T47D (cell line): ENCODE measurements around the gene ECT2.
"Not testable (repeated sequence)": the region's sequence is repeated elsewhere in the genome, so short reads cannot be mapped to it uniquely, and the experiment has no call there.

ENCODE experiments used
- DNase-seq, 2 experiments: peaks; one replicate each; pipeline versions ENCODE4 v3.0.0 to v3.0.0-alpha.2; 2011 to 2012; ENCODE audit warnings: low read depth in 1 of 2, low spot score in 1 of 2
- JUND ChIP-seq: IDR thresholded peaks from 2 replicates; pipeline ENCODE4 v1.6.1; 2012; ENCODE audit warnings: low read depth
- in situ Hi-C: cut with HindIII; loops from 2 replicates; pipeline ENCODE4 v1.10.0; 2016; ENCODE audit warnings: low sequenced_read_pairs, low pct_unique_long_range_greater_than_20kb

Gene ECT2

DNA sequence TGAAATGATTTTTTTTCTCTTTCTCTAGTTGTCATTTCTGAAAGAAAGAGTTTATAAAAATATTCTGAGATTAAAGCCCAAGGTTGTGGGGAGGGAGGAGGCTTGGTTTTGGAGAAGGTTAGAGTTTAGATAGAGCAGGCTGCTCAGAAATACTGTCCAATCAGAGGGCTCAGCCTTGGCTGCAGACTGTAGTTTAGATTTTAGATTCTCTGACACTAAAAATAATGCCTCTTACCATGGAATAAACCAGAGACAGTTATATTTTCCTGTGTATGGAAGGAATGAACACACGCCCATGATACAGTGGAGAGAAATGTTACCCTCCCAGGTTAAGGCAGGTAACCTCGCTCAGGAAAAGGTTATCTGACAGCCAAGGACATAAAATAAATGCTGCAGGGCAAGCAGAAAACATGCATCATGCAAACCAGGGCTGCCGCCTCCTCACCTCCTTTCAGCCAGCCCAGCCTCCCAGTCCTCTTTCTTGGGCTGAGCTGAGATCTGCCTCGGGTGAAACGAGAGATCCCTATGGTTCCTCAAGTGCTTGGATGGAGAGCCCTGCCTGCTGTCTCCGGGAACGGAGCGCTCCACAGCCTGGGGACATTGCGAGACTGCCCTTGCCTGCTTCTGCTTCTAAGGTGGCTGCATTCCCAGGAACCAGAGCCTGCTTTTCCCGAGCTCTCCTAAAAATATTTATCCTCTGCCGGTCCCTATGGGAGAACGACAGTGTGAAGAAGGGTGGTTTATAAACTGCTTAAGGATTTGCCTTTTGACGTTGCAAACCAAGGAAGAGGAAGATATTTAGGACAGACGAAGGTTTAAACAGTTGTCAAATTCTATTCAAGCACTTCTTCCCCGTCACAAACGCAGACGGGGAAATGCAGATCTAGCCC, 40.5 kb upstream of the ECT2 start:
- TF ChIP-seq JUND, result no peak
- DNase-seq, result peak; percentile 56 to 68
- in situ Hi-C loops, result no loop called here

DNA sequence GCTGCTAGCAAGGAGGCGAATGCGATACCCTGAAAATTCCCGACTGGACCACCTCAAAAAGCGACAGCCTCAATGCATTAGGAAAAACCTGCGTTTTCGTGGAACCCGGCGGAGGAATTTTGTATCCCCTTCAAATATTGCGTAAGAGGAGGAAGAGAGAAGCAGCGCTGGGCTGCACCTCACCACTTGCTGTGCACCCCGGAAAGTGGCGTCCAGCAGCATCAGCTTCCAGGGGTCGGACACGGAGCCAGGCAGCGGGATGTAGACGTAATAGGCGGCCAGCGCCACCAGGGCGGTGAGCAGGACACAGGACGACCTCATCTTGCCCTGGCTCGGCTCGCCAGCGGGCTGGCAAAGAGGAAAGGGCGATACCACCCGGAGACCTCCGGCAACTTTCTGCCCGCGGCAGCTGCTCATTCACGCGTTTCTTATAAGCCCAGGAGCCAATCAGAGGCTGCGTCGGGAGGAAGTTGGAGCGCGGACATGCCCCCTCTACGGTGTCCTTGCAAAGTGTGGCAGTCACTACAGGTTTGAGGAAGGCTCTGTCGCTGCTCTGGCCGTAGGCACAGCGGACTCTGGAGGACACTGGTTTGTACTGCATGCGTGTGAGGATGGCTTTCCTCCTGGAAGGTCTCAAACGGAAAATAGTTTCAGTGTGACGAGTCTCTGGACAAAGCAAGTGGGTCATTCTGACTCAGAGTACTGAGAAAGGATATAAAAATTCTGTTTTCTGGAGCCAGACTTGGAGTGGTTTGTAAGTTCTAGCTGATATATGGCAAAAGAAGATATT, 39.7 kb upstream of the ECT2 start, which contains the start of gene NCEH1:
TSS of gene NCEH1 (minus strand) at position 404 of the 790 bp plus-strand sequence. CDS start at position 321, 83 bp downstream.
- DNase-seq, result peak; percentile 94 to 99
- in situ Hi-C loops, result no loop called here
- TF ChIP-seq JUND, result no peak

DNA sequence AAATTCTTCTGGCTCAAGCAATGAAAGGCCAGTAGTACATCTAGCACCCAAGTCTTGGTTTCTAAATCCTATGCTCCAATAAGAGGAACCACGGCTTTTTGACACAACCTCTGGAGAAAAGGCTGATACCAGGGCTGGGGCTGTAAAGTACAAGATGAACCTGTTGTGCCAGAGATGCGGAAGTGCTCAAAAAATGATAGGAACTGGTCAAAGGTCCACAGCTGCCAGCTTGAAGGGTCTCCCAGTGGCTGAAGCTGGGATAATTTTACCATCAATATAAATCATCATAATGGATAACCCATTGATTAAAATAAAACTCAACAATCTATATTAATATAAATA, 39.1 kb upstream of the ECT2 start:
- no peak for TF ChIP-seq JUND
- in situ Hi-C loops, result no loop called here
- DNase-seq, result no peak

DNA sequence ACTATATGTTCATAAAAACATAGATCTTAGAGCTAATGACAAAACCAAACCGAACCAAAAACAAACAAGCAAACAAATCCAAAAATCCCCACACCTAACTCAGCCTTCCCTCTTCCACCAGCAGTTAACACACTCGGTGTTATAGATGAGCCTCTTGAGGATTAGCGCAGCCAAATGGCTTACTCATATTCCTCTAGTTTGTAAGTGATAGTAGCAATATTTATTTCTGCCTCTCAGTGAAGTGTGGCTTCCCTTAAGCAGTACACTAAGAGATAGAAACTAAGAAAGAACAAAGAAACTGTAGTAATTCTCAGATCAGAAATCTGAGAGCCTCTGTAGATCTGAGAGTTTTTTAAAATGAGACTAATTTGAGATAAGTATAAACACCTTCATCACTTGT, 37.2 kb upstream of the ECT2 start:
- no peak for DNase-seq
- no peak for TF ChIP-seq JUND
- in situ Hi-C loops, result no loop called here

DNA sequence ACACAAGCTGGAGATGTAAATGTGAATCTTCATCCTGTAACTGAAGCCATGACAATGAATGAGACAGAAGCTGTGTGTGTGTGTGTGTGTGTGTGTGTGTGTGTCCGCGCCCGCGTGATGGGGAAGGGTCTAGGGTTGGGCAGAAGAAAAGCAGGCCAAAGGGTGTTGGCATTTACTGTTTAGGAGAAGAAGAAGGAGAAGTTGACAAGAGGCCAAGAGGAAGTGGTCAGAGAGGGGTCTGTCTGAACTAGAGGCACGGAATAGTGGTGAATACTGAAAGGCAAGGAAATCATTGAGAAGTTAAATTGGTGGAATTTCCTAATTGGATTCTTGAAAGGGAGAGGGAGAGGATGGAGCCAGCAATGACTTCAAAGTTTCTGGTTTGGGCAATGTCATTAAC, 34.0 kb upstream of the ECT2 start:
- no peak for TF ChIP-seq JUND
- DNase-seq, result no peak
- in situ Hi-C loops, result no loop called here

DNA sequence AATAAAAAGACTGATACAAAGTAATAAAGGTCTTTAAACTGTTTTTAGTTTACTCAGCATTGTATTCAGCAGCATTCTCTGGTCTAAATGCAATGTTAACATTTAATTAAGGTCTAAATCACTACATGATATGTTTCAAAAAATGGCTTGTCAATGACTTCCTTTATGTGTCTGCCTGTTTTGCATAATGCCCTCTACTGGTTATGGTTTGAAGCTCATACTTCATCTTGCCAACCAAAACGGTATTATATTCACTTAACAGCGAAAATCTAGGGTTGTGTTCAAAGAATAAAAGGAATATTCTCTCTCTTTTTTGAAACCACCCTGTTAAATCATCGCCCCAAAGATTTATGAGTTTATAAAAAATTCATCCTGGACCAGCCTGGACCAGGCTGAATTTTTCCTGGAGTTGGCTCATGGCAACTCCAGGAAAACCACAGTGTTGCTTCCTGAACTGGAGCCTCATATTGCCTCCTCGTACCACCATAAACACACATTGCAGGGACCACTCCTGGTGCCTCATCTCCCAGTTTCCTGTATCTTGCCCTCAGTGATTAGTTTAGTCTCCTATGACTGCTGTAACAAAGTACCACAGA, 32.9 kb upstream of the ECT2 start:
- DNase-seq, result peak in 1 of 2 experiments; percentile 57
- in situ Hi-C loops, result no loop called here
- TF ChIP-seq JUND, result no peak

DNA sequence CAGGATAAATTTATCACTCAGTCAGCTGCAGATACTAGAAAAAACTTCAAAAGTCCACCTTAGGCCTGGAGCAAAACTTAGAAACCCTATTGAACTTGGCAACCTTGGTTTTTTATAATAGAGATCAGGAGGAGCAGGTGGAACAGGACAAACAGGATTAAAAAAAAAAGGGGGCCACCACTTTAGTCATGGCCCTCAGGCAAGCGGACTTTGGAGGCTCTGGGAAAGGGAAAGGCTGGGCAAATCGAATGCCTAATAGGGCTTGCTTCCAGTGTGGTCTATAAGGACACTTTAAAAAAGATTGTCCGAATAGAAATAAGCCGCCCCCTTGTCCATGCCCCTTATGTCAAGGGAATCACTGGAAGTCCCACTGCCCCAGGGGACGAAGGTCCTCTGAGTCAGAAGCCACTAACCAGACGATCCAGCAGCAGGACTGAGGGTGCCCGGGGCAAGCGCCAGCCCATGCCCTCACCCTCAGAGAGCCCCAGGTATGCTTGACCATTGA, 27.9 kb upstream of the ECT2 start:
- in situ Hi-C loops, result not testable (repeated sequence)
- peak in 1 of 2 experiments; percentile 27 for DNase-seq

DNA sequence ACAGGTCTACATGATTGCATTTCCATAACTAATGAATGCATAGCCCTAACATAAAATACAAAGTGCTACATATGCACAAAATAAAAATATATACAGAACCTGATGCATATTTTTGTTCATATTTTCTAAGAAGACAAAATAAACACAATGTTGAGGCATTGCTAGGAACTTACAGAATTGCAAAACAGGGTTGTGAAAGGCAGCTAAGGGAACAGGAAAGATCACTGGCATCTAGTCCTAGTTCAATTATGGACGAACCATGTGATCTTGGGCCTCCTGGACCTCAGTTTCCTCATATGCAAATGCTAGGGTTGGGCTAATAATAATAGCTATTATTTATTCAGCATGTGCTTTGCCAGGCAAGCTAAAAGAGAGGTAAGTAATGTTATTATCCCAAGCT, 24.1 kb upstream of the ECT2 start:
- DNase-seq, result no peak
- no peak for TF ChIP-seq JUND
- in situ Hi-C loops, result no loop called here

DNA sequence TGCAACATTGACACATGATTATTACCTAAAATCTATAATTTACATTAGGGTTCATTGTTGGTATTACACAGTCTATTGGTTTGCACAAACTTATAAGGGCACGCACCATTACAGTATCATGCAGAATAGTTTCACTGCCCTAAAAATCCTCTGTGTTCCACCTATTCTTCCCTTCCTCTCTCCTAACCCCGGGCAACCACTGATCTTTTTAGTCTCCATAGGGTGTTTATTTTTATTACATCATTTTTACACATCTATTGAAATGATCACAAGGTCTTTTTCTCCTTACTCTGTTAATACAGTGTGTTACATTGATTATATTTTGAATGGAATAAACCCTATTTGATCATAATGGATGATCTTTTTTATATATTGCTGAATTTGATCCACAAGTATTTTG, 15.5 kb upstream of the ECT2 start:
- in situ Hi-C loops, result no loop called here
- no peak for DNase-seq
- TF ChIP-seq JUND, result no peak

DNA sequence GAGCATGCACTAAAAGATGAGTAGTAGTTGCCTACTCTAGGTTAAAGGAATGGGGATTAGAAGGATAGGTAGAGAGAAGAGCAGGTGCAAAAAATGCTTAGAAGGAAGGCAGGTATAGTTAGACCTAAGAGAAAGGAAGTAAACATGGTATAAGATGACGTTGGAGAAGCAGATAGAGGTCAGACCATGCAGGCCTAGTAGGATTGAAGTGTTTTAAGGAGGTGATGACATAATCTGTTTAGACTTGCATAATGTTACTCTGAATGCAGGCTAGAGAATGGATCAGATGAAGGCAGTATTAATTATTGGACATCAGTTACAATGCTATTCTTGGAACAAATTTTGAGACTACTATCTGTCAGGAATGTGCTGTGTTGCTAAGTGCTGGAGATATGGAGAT, 11.1 kb upstream of the ECT2 start:
- in situ Hi-C loops, result no loop called here
- DNase-seq, result no peak
- no peak for TF ChIP-seq JUND

DNA sequence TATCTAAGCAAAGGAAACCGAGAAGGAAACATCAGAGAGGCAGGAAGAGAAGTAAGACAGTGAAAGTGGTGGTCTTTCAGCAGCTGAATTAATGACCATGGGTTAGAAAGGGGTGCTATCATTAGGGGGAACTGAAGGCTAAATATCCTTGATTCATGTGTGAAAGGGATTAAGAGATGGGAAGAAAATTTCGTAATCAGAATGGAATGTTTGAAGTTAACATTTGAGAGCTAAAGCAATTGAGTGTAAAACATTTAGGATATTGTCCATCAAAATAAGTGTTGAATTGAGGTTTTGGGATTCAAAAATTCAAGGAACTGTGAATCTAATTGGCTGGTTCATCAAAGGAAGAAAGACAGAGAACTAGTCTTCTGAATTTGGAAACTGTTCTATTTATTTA, 4.1 kb upstream of the ECT2 start:
- in situ Hi-C loops, result no loop called here
- no peak for DNase-seq
- no peak for TF ChIP-seq JUND

DNA sequence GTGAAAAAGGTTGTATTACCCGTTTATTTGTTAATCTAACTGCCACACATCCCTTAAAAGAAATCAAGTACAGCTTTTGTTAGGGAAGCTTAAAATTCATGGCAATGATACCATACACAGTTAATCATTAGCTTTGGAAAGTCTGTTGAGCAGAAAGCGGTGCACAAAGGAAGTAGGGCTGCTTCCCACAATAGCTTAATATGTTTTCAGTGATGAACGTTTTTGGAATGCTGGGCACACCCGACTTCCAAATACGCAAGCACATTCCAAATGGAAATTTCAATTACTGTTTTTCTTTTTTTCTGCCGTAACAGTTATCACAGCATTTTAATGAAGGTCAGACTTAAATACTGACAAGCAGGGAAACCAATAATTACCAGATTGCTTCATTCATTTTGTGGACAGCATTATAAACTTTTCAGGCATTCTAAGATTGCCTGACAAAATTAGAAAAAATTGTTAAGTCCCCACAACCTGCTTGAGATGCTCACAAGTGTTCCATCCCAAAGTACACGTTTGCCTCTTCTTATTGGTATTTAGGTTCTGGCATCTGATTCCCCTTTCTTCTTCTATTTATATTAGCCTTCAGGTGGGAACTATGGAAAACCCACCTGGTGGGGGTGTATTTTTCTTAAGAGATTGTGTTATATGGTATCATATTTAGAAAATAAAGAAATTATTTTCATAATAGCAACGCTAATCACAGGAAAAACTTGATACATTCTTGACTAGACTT, 1.1 kb upstream of the ECT2 start:
- in situ Hi-C loops, result no loop called here
- no peak for TF ChIP-seq JUND
- peak in 1 of 2 experiments; percentile 53 for DNase-seq
